NCI-H82 (cell line): ENCODE data around the gene AHCYL2.
"Not testable (repeated sequence)": the region's sequence is repeated elsewhere in the genome, so short reads cannot be mapped to it uniquely, and the experiment has no call there.

Experiments used
- DNase-seq: peaks from one replicate; lab custom pipeline; 2025; lab: John Stamatoyannopoulos, UW

Gene AHCYL2

GRCh38 chr7:129354428-129355157 lies 129.8 kb downstream of the AHCYL2 start:
- DNase-seq: peak; percentile 8

GRCh38 chr7:129356176-129356575 lies 131.3 kb downstream of the AHCYL2 start:
- DNase-seq: no peak

- no peak for DNase-seq
These were observed 134.3 kb downstream of the AHCYL2 start for GRCh38 chr7:129359176-129359575.

GRCh38 chr7:129359638-129360037 lies 134.8 kb downstream of the AHCYL2 start:
- no peak for DNase-seq

GRCh38 chr7:129361771-129362170 lies 136.9 kb downstream of the AHCYL2 start:
- no peak for DNase-seq

GRCh38 chr7:129362496-129362895 lies 137.7 kb downstream of the AHCYL2 start:
- no peak for DNase-seq

GRCh38 chr7:129367349-129367699 lies 142.5 kb downstream of the AHCYL2 start:
- DNase-seq: no peak

- peak; percentile 88 for DNase-seq
These were observed 143.0 kb downstream of the AHCYL2 start for GRCh38 chr7:129367700-129368388.

GRCh38 chr7:129368389-129368986 lies 143.7 kb downstream of the AHCYL2 start:
- no peak for DNase-seq

- not testable (repeated sequence) for DNase-seq
These were observed 144.6 kb downstream of the AHCYL2 start for GRCh38 chr7:129369447-129369846.

GRCh38 chr7:129370812-129371211 lies 146.0 kb downstream of the AHCYL2 start:
- peak; percentile 15 for DNase-seq

GRCh38 chr7:129371487-129371886 lies 146.7 kb downstream of the AHCYL2 start:
- DNase-seq: no peak

- no peak for DNase-seq
These were observed 149.0 kb downstream of the AHCYL2 start for GRCh38 chr7:129373651-129374428.

GRCh38 chr7:129375141-129375938 lies 150.5 kb downstream of the AHCYL2 start:
- DNase-seq: no peak

GRCh38 chr7:129376076-129376777 lies 151.4 kb downstream of the AHCYL2 start:
- peak; percentile 82 for DNase-seq

- DNase-seq: no peak
These were observed 152.2 kb downstream of the AHCYL2 start for GRCh38 chr7:129376778-129377700.

- DNase-seq: no peak
These were observed 157.1 kb downstream of the AHCYL2 start for GRCh38 chr7:129381710-129382484.

GRCh38 chr7:129383542-129384132 lies 158.8 kb downstream of the AHCYL2 start:
- DNase-seq: no peak

- DNase-seq: peak; percentile 7
These were observed 160.3 kb downstream of the AHCYL2 start for GRCh38 chr7:129385116-129385515.
